Activated naive CD4-positive, alpha-beta T cell treated with anti-CD3 and anti-CD28 coated beads, Interleukin-2, amount 10 ng/mL, durations not matched to agents 5 hours and 36 hours (primary cell): ENCODE measurements around the gene TRIM26. TPM values are rescaled to one million over a fixed set of nuclear protein-coding genes. Genes with fewer than 3 reads are reported as not detected.

ENCODE experiments used
- total RNA-seq, 2 experiments: library from RNA; stranded (reverse); gene quantifications; one replicate each; pipeline ENCODE4 v1.2.3, GENCODE V29; 2021

TRIM26 gene, protein sequence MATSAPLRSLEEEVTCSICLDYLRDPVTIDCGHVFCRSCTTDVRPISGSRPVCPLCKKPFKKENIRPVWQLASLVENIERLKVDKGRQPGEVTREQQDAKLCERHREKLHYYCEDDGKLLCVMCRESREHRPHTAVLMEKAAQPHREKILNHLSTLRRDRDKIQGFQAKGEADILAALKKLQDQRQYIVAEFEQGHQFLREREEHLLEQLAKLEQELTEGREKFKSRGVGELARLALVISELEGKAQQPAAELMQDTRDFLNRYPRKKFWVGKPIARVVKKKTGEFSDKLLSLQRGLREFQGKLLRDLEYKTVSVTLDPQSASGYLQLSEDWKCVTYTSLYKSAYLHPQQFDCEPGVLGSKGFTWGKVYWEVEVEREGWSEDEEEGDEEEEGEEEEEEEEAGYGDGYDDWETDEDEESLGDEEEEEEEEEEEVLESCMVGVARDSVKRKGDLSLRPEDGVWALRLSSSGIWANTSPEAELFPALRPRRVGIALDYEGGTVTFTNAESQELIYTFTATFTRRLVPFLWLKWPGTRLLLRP
- 10 to 100 TPM; 61.4 to 66.1 TPM for total RNA-seq

DNA sequence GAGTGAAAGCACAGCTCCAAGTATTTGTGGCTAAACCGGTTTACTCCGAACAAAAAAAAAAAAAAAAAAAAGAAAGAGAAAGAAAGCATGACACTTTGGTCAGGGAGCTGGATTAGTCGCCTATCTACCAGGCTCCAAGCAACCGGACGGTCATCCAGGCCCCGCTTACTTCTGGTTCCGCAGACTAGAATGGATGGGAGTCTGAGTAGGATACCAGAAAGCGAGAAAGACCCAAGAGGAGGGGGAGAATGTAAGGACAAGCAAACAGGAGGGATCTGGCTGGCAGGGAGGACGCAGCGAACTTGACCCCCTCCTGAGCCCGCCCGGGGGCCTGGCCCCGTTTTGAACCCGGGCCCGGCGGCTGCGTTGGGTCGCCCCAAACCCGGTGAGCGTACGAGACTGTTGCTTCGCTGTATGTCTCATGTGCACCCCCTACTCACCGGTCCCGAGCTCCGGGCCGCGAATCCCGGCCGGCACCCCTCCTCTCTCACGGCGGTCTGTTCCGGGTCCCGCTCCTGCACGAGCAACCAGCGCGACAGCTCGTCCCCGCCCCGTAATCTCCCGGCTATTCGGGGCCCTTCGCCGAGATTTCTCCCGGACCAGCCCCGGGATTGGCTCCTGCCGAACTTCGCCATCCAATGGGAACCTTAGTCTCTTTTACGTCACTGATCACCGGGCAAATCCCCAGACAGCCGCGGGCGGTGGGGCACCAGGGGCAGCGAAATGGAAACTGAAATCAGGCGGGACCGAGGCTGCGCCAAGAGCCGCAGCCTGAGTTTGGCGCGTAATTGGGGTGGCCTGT, at the start of gene TRIM26:
Gene TRIM26 (minus strand): TSS at position 542 of the 802 bp plus-strand sequence. CDS start 14,303 bp downstream, outside the sequence.

DNA sequence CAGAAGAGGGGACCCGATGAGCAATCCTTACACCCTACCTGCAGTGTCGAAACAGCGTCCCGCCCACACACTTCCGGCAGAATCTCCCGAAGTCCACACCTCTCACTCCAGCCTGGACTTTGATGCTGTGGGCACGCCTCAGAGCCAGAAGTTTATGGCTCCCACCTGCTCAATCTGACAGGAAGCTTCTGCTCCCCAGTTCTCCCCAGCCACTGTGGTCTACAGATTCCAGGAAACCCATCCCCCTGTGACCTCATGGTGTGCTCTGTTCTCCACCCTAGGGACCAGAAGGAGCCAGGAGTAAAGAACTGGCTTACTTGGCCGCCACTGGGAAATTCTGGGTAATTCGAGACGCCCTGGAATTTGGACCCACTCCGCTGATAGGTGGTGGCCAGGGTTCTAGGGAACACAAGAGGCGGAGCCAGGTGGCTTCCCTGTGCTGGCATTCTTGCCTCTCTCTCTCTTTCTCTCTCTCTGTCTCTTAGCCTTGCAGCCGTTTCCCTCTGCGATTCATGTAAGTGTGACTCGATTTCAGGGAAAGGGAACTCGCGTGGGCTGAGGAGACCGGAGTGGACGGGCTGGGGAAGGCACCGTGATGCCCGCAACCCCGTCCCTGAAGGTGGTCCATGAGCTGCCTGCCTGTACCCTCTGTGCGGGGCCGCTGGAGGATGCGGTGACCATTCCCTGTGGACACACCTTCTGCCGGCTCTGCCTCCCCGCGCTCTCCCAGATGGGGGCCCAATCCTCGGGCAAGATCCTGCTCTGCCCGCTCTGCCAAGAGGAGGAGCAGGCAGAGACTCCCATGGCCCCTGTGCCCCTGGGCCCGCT, 49.9 kb downstream of the TRIM26 start, which contains the start of gene TRIM15:
Gene TRIM15 (plus strand): TSS at position 457 of the 828 bp plus-strand sequence. CDS start 139 bp downstream, at position 596.

DNA sequence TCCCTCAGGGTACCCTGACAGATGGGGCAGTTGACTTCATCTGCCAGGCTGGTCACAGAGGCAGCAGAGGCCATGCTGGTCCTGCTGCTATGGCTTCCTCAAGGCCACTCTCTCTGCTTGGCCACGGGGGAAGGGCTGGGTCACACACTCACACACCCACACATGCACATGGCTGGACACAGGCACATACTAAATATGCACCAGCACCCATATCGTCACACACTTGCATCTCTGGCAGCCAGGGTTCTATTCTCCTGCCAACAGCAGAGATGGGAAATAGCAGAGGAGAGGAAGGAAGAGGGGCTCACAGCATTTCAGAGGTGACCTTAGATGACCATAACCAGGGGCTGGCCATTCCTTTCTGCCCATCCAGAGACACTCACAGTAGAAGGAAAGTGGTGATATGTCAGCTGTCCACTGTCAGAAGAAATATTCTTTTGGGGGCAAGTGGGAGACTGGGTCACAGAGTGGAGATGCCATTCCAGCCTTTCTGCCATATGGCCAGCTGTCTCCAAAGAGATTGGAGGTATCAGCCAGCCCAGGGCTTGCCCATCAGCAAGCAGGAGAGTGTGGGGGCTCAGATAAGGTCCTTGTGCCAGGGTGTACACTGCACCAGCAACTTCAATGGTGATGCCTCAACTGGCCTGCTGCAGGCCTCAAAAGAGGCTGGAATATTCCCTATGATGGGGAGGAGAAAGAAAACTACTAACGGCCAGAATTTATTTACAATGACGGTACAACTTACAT, 52.2 kb downstream of the TRIM26 start, which contains the start of gene TRIM10:
Gene TRIM10 (minus strand): TSS at position 427 of the 747 bp plus-strand sequence. CDS start 353 bp downstream, at position 74.

DNA sequence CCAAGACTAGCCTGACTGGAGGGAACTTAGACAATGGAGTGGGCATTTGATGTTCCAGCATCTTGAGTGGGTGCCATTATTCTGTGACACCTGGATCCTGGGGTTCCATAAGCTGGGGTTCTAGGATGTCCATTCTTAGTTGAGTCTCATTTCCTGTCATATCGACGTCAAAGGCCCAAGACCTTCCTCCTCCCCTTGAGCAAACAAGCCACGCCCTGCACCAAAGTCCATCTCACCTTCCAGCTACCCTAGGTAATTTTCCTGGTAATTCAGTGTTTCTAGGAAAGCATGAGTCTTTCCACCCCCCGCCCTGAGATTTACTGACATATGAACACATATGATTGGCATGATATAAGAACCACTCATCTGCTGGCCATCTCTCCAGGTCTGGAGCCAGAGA, 77.4 kb downstream of the TRIM26 start, which contains the start of gene TRIM40:
Gene TRIM40 (plus strand): TSS at position 384 of the 400 bp plus-strand sequence. CDS start 897 bp downstream, outside the sequence.

Other genes with a start within 250 kb of the TRIM26 start
- 10 to 100 TPM; 65.9 to 67.7 TPM for gene POLR1H, start 152.1 kb downstream of the TRIM26 start, total RNA-seq
- 10 to 100 TPM; 51.9 to 52.8 TPM for gene PPP1R11, start 146.2 kb downstream of the TRIM26 start, total RNA-seq
- not detected for gene RNF39, start 137.6 kb downstream of the TRIM26 start, total RNA-seq
- not detected for gene TRIM31, start 100.3 kb downstream of the TRIM26 start, total RNA-seq
- gene TRIM40, start 77.3 kb downstream of the TRIM26 start, total RNA-seq, result not detected
- gene TRIM10, start 52.2 kb downstream of the TRIM26 start, total RNA-seq, result not detected
- gene TRIM15, start 49.9 kb downstream of the TRIM26 start, total RNA-seq, result not detected
- 10 to 100 TPM; 15.3 to 17.2 TPM for gene TRIM39, start 113.5 kb upstream of the TRIM26 start, total RNA-seq
- 10 to 100 TPM; 35.2 to 37.7 TPM for gene RPP21, start 131.8 kb upstream of the TRIM26 start, total RNA-seq